ENCODE measurements around the gene CNPY4.
A peak's percentile ranks its signal among the peaks of the same experiment; 100 is the strongest.

CNPY4 gene, protein sequence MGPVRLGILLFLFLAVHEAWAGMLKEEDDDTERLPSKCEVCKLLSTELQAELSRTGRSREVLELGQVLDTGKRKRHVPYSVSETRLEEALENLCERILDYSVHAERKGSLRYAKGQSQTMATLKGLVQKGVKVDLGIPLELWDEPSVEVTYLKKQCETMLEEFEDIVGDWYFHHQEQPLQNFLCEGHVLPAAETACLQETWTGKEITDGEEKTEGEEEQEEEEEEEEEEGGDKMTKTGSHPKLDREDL

DNA sequence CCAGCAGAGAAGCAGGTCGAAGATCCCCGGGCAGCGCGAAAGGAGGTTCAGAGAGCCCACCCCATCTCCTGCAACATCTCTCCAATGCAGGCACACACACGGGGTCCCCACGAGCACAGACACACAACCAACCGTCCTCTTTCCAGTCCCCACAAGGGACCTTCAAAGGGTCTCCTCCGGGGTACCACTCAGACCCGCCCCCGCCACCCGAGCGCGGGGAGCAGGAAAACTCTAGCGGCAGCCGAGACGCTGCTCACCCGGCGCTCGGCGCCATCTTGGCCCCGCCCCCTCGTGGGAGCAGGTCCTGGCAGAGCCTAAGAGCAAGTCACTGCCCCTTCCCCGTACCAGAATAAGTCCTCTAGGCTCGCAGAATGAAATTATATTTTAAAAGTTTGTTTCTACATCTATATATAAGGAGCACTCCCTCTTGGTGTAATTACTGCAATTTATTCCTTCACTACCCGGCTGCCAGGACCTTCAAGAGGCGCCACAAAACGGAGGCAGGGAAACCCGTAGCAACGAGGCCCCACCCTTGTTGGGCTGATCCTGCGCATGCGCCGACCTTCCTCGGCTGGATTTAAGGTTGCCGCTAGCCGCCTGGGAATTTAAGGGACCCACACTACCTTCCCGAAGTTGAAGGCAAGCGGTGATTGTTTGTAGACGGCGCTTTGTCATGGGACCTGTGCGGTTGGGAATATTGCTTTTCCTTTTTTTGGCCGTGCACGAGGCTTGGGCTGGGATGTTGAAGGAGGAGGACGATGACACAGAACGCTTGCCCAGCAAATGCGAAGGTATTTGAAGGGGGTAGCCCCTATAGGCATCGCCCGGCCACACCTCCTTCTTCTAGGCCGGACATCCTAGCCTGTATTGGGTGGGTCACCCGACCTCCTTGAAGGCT is at the start of gene CNPY4, which contains the start of gene TAF6:
Gene CNPY4 (plus strand): TSS at position 563 of the 898 bp plus-strand sequence. CDS start 111 bp downstream, at position 674.
Gene TAF6 (minus strand): TSS at position 287 of the 898 bp plus-strand sequence. CDS start 5,149 bp downstream, outside the sequence.
- DNase-seq (ENCODE audit: low read depth): peak; percentile 93

DNA sequence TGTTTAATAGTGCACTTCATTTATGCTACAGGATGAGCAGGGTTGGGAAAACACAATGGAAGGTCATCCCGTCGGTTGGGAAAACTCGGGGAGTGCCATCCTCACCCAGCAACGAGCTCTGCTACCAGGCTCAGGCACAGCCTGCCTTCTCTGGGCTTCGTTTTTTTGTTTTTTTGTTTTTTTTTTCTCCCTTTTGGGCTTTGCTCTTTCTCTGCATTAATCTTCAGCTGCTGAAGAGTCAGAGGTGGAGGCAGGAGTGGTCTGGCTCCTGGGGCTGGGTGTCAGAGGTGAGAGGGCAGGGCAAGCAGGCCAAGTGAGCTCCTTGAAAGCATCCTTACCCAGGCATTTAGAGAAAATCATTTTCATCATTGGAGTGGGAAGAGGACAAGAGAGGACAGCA is 49.4 kb upstream of the CNPY4 start:
- DNase-seq (ENCODE audit: low read depth): no peak

DNA sequence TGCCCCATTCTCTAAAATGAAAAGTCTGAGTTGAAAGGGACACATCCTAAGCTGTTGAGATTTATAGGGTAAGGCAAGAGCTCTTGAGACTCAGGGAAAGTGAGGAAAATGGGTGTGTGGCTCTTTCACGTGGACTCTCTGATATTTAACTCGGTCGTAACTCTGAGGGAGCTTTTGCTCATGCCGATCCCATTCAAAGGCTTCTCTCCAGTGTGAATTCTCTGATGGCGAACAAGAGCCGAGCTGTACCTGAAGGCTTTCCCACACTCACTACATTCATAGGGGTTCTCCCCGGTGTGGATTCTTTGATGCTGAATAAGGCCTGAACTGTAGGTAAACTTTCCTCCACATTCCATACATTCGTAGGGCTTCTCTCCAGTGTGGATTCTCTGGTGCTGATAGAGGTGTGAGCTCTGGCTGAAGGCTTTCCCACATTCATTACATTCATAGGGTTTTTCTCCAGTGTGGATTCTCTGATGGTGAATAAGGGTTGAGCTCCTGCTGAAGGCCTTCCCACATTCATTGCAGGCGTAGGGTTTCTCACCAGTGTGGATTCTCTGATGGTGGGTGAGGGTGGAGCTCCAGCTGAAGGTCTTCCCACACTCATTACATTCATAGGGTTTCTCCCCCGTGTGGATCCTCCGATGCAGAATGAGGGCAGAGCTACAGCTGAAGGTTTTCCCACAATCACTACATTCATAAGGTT is 48.3 kb upstream of the CNPY4 start:
- DNase-seq (ENCODE audit: low read depth): no peak

DNA sequence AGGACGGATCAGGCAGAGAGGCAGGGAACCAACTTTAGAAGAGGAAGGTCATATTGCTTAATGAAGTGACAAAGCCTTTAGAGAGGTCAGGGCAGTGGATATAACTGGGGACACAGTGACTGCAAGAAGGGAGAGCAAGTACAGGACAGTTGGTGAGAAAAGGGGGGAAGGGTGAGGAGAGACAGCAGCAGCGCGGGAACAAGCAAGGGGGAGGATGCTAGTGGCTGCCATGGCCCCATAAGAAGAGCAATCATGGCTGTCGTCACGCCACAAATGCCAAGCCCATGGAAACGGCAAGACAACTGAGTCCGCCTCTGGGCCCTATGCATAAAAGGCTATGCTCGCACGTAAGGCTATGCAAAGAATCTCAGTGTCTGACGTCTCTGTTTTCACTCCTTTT is 47.0 kb upstream of the CNPY4 start:
- DNase-seq (ENCODE audit: low read depth): no peak

DNA sequence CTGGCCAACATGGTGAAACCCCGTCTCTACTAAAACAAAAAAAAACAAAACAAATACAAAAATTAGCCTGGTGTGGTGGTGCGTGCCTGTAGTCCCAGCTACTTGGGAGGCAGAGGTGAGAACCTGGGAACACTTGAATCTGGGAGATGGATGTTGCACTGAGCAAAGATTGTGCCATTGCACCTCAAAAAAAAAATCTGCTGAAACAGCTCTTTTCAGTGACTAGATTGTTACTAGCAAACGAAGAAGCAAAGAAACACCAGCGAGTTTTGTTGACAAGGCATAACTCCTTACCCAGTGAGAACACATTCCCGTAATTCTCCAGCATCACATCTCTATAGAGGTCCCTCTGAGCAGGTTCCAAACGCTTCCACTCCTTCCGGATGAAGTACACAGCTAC is 44.6 kb upstream of the CNPY4 start:
- DNase-seq (ENCODE audit: low read depth): no peak

DNA sequence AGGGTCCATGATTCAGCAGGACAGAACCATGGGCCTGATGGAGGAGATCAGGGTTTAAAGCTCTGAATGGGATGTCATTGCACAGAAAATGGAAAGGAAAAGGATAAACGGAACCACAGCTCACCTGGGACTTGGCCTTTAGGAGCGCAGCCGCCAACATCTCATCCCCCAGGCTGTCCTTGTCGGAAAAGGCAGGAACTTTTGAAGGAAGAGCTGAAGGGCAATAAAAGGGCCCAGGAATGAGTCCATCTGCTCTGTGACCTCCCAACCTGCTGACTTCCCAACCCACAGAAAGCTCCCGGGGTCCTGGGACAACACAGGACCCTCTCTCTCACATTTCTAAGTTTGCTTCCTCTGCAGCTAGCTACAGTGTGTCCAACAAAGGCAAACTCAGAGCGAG is 44.0 kb upstream of the CNPY4 start:
- no peak for DNase-seq (ENCODE audit: low read depth)

DNA sequence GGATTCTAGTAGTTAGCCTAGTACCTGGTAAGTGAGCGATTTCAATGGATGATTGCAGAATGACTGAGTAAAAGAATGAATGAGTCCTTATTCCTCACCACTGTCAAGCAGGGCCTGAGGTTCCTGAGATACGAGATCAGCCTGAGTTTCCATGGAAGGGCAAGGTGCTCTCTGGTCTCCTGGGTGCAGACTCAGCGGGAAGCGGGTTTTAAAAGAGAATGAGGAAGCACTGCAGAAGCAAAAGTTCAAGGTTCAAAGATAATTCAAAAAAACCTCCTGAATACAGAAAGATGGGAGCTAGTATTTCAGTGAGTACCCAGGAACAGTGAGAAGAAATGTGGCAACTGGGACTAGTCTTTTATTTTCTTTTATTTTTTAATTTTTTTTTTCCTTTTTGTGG is 42.2 kb upstream of the CNPY4 start:
- no peak for DNase-seq (ENCODE audit: low read depth)

DNA sequence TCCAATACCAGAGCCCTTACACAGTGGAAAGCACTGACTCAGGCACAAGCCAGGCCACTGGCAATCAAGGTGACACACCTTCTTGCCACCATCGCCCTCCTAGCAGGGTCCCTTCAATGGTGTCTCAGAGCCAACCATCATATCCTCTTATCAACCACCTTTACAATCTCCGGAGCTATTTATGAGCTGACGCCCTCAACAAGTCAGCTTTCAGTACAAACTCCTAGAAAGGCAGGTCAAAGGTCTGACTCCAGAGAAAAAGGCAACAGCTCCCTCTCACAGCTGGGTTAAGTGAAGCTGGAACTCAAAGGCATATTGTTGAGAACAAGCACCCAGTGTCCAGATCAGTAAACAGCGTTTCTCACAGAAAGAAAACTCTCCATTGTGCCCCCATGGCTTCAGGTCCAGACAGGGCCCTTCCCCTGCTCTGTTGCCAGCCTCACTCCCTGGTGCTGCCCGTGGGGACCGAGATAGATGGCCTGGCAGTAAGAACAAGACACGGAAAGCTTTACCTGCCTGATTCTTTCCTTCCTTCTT is 40.3 kb upstream of the CNPY4 start:
- DNase-seq (ENCODE audit: low read depth): no peak

DNA sequence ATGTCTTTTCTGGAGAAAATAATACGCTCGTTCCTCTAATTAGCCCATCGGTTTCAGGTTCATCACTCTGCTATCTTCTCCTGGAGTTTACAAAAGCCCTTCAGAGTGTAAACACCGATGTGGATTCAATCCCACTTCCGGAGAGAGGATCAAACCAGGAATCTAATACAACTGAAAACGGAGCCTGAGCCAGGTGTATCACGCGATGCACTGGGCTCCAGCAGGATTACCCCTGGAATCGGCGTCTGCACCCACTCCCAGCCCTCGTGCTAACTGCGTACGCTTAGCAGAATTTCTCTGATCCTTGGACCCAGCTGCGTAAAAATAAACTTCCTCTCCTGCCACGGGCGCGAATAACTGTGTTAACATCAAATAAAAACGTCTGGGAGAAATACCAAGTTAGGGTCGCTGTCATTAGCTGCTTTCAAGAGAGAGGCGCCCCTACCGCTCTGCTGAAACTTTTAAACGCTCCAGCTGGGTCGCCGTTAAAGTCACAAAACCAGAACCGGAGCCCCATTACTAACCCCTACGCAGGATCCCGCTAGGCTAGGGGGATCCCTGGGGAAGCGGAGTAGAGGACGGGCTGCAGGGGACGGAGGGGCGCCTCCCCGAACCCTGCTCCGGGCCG is 38.4 kb upstream of the CNPY4 start:
- no peak for DNase-seq (ENCODE audit: low read depth)

DNA sequence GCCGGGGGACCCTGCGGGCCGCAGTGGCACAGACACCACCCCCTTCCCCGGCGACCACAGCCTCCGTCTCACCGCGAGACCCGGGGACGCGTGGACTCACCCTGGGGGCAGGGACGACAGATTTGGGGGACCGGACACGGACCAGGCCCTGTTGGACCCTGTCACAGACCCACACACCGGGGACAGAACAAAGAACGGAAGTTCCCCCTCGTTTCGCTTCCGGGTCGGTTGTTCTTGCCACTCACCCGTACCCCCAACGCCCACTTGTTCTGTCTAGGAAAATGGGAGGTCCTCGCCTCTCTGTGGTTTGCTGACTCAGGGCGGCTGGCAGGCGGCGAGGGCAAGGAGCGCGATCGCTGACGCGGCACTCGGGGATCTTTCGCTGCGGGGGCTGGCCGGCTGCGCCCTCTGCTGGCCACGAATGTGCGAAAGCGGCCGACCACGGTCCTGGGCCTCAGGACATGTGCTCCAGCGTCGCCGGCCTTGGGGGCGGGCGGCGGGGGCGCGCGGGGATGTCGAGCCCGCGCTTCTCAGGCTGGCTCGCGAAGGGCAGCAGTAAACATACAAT is 37.8 kb upstream of the CNPY4 start, which contains the start of gene ZNF3:
Gene ZNF3 (minus strand): TSS at position 189 of the 568 bp plus-strand sequence. CDS start 4,366 bp downstream, outside the sequence.
- peak; percentile 99 for DNase-seq (ENCODE audit: low read depth)

DNA sequence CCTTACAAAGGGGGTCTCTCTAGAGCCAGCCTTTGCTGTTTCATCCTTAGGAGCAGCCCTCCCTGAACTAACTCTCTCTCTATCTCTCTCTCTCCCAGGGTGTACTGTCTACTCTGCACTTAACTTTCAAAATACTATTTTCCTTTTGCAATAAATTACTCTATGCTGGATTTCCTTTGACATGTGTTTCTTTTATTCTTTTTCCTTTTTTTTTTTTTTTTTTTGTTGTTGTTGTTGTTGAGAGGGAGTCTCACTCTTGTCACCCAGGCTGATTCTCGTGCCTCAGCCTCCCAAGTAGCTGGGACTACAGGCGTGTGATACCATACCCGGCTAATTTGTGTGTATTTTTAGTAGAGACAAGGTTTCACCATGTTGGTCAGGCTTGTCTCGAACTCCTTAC is 36.5 kb upstream of the CNPY4 start:
- DNase-seq (ENCODE audit: low read depth): no peak

DNA sequence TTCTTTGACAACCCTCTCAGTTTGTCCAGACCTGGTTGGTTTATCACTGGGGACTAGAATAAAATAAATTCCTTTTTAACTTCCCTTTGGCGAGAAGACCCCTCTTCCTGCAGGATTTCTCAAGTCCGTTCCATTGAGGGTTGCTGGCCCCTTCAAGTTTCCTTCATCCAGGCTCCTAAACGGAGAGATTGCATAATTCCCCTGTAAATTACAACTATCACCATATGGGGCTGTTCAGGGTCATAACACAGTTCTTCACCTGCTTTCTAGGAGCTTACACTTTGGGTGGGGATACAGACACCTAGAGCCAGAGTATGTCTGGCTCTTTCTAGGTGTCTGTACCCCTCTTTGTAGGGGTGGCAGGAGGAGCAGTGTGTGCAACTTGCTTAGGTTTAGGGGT is 33.9 kb upstream of the CNPY4 start:
- no peak for DNase-seq (ENCODE audit: low read depth)

DNA sequence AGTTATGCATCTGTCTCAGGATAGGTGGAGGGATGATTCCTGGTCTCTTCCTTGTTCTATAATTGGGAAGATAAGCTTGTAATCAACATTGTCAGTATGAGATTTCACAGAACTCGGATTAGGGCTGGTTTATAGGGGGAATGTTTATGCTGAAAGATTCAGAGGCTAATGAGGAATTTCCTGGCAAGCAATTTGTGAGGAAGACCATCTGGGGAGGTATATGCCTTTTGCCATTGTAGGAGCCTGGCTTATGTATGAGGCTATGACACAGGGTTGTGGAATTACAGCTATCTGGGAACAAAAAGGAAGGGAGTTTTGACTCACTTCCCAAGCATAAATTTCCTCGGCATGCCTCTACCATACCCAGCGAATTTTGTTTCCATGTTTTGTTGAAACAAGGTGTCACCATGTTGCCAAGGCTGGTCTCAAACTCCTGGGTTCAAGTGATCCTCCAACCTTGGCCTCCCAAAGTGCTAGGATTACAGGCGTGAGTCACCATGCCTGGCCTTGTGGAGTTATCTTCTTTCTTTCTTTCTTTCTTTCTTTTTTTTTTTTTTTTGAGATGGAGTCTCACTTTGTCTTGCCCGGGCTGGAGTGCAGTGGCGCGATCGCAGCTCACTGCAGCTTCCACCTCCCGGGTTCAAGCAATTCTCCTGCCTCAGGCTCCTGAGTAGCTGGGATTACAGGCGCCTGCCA is 32.2 kb upstream of the CNPY4 start:
- DNase-seq (ENCODE audit: low read depth): peak; percentile 94

DNA sequence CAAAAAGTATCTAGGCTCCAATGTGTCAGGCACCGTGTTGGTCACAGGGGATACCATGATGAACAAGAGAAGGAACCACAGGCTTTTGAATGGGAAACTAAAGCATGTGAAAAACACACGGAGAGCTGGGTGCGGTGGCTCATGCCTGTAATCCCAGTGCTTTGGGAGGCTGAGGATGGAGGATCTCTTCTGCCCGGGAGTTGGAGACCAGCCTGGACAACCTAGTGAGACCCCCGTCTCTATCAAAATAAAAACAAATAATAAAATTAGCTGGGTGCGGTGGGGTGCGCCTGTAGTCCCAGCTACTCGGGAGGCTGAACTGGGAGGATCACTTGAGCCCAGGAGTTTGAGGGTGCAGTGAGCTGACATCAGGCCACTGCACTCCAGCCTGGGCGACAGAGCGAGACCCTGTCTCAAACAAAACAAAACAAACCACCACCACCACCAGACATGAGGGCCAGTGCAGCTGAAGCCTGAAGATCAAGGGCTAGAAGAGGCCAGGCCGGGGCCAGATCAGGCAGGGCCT is 31.3 kb upstream of the CNPY4 start:
- DNase-seq (ENCODE audit: low read depth): no peak

DNA sequence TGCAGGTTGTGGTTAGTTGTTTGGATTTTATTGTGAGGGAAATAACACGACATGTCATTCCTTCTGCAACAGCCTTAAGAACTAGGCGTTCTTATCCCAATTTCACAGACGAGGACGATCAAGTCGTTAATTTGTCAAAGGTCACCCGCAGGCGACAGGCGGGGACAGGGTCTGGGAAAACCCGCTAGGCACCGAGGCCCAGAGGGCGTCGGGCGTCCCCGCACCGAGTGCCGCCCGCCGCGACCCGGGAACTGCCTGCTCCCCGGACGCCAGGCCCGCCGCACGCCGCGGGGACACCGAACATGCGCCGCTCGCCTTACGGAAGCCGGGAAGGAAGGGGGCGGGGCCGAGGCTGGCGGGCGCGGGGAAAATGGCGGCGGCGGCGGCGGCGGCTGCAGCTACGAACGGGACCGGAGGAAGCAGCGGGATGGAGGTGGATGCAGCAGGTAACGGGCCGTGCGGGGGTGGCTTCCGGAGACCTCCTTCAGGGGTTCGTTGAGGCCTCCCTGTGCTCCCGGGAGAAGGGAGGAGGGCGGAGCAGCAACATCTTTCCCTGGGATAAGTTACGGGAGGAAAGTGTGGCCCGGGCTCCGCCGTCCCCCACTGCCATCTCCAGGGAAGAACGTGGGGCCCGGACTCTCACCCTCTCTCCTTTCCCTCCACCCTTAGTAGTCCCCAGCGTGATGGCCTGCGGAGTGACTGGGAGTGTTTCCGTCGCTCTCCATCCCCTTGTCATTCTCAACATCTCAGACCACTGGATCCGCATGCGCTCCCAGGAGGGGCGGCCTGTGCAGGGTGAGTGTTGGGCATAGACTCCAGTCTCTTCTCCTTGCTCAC is 30.6 kb upstream of the CNPY4 start, which contains the start of gene COPS6:
Gene COPS6 (plus strand): TSS at position 349 of the 837 bp plus-strand sequence. CDS start 22 bp downstream, at position 371.
- DNase-seq (ENCODE audit: low read depth): peak; percentile 73

DNA sequence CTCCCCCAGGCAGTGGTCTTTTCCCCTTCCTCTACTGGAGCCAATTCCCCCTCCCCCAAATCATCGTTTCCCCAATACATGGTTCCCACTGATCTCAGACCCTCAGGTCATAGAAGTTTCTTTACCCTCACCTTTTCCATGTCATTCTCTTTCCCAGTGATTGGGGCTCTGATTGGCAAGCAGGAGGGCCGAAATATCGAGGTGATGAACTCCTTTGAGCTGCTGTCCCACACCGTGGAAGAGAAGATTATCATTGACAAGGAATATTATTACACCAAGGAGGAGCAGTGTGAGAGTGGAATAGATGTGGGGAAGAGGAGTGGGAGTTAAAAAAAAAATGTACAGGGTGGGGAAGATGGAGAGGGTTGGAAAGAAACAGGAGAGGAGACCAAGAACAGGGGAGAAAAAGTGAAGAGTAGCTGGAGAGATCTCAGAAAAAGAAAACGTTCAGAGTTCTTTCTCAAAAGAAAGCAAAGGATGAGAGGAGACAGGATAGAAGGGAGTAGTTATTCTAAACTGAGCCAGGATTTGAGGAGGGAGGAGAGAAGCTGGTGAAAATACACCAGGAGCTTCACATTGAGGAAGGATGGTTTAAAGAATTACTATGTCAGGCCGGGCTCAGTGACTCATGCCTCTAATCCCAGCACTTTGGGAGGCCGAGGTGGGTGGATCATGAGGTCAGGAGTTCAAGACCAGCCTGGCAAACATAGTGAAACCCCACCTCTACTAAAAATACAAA is 29.8 kb upstream of the CNPY4 start:
- DNase-seq (ENCODE audit: low read depth): peak; percentile 60

DNA sequence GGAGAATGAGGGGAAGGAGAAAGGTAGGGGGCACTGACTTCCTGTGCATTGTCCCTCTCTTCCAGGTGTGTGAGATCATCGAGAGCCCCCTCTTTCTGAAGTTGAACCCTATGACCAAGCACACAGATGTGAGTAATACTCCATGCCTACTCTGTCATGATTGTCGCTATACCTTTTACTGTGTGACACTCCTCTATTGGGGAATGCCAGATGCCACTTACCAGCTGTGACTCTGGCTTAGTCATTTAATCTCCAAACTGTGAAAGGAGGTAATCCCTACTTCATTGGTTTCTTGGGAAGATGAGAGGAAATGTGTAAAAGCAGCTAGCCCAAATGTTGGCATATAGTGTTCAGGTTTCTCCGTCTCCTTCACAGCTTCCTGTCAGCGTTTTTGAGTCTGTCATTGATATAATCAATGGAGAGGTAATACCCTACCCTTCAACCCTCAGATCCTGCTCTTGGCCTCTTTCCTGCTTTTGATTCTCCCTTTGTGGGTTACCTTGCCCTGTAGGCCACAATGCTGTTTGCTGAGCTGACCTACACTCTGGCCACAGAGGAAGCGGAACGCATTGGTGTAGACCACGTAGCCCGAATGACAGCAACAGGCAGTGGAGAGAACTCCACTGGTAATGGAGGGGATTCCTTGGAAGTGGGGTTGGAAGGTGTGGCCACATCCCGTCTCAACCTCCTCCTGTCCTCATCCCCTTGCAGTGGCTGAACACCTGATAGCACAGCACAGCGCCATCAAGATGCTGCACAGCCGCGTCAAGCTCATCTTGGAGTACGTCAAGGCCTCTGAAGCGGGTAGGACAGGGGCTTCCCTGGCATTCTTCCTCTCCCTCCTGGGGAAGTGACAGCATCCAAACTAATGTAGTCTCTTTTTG is 28.7 kb upstream of the CNPY4 start:
- no peak for DNase-seq (ENCODE audit: low read depth)
